HepG2 (cell line): ENCODE measurements around the gene DAAM1. TPM values are rescaled to one million over a fixed set of nuclear protein-coding genes. Genes with fewer than 3 reads are reported as not detected.

Source experiments
- ASH2L ChIP-seq: fragments of 300-600, 200-600 bp; sonication (generic); IDR thresholded peaks from 2 replicates; pipeline ENCODE4 v1.7.0; 2017; ENCODE audit warnings: low read depth, mild to moderate bottlenecking, moderate library complexity, mixed read lengths, low read length; ENCODE audit not compliant: insufficient read length
- HNRNPH1 ChIP-seq: fragments of 200-400 bp; formaldehyde crosslinking; optimal IDR thresholded peaks from 2 replicates; pipeline ENCODE3; 2017; ENCODE audit warnings: mild to moderate bottlenecking, low read depth, low read length
- HNRNPL ChIP-seq: fragments of 200-400 bp; formaldehyde crosslinking; IDR thresholded peaks from 2 replicates; pipeline ENCODE4 v1.6.1; 2017; ENCODE audit warnings: mild to moderate bottlenecking, low read depth, low read length
- KDM5B ChIP-seq: sonication (generic); formaldehyde crosslinking; IDR thresholded peaks from 2 replicates; pipeline ENCODE4 v1.4.0; 2020; ENCODE audit warnings: missing genetic modification reagents, mild to moderate bottlenecking, borderline replicate concordance
- SALL1 ChIP-seq: sonication (generic); formaldehyde crosslinking; IDR thresholded peaks from 2 replicates; pipeline ENCODE4 v1.8.0; 2022; ENCODE audit warnings: mild to moderate bottlenecking, missing genetic modification reagents
- SCMH1 ChIP-seq: sonication (generic); formaldehyde crosslinking; IDR thresholded peaks from 2 replicates; pipeline ENCODE4 v1.9.0; 2021; ENCODE audit warnings: missing genetic modification reagents, mild to moderate bottlenecking, borderline replicate concordance
- WIZ ChIP-seq: sonication (generic); formaldehyde crosslinking; IDR thresholded peaks from 2 replicates; pipeline ENCODE4 v1.5.1; 2020; ENCODE audit warnings: mild to moderate bottlenecking, missing genetic modification reagents
- YEATS4 ChIP-seq: sonication (generic); formaldehyde crosslinking; IDR thresholded peaks from 2 replicates; pipeline ENCODE4 v1.4.0; 2020; ENCODE audit warnings: missing genetic modification reagents, borderline replicate concordance
- ZNF12 ChIP-seq: sonication (generic); formaldehyde crosslinking; IDR thresholded peaks from 2 replicates; pipeline ENCODE4 v1.5.0; 2020; ENCODE audit warnings: missing genetic modification reagents
- ZNF292 ChIP-seq: sonication (generic); formaldehyde crosslinking; IDR thresholded peaks from 2 replicates; pipeline ENCODE4 v1.8.1; 2022; ENCODE audit warnings: mild to moderate bottlenecking, low read depth, missing genetic modification reagents, borderline replicate concordance
- ZNF44 ChIP-seq: sonication (generic); formaldehyde crosslinking; IDR thresholded peaks from 2 replicates; pipeline ENCODE4 v1.5.1; 2020; ENCODE audit warnings: mild to moderate bottlenecking, missing genetic modification reagents
- ZNF749 ChIP-seq: sonication (generic); formaldehyde crosslinking; IDR thresholded peaks from 2 replicates; pipeline ENCODE4 v1.8.0; 2022; ENCODE audit warnings: mild to moderate bottlenecking, missing genetic modification reagents, moderate library complexity, borderline replicate concordance
- polyA plus RNA-seq, 8 experiments: library from polyadenylated mRNA; depleted of rRNA in 3 of 8; stranded (reverse) in 7 of 8; unstranded in 1 of 8; fragments of >200 nt; fragmentation: Illumina TruSeq in 4 of 8; extraction: Trizol in 4 of 8; gene quantifications; 2 replicates each; pipeline versions ENCODE4 v1.2.1 to v1.2.3, GENCODE V29; 2011 to 2016; ENCODE audit warnings: low read depth in 4 of 8, missing spikeins in 1 of 8, mixed read lengths in 1 of 8; ENCODE audit not compliant: insufficient read depth in 1 of 8
- total RNA-seq, 5 experiments: library from RNA; depleted of rRNA; stranded (reverse); fragments of >200 nt; fragmentation: Illumina TruSeq; extraction: Trizol; gene quantifications; 2 replicates each; pipeline ENCODE4 v1.2.3, GENCODE V29; 2016; ENCODE audit warnings: low read depth in 1 of 5
- TF ChIP-seq, protein P1 (sequence below): sonication (generic); formaldehyde crosslinking; IDR thresholded peaks from 2 replicates; pipeline ENCODE4 v1.8.0; 2023; ENCODE audit warnings: mild to moderate bottlenecking, missing genetic modification reagents
- TF ChIP-seq, protein P2 (sequence below): IDR thresholded peaks from 2 replicates; pipeline ENCODE4 v1.4.0; 2020; ENCODE audit warnings: mild to moderate bottlenecking, missing genetic modification reagents
- TF ChIP-seq, protein P3 (sequence below): sonication (generic); formaldehyde crosslinking; IDR thresholded peaks from 2 replicates; pipeline ENCODE4 v1.4.0; 2020; ENCODE audit warnings: missing genetic modification reagents; ENCODE audit errors: not compliant biosample characterization
- TF ChIP-seq, protein P4 (sequence below): IDR thresholded peaks from 2 replicates; pipeline ENCODE4 v1.6.1; 2016; ENCODE audit warnings: low read depth, borderline replicate concordance
- TF ChIP-seq, protein P5 (sequence below): sonication (generic); formaldehyde crosslinking; IDR thresholded peaks from 2 replicates; pipeline ENCODE4 v1.5.1; 2020; ENCODE audit warnings: mild to moderate bottlenecking, missing genetic modification reagents, moderate library complexity

DAAM1 gene
- total and polyA plus RNA-seq, 2 of the 13 experiments (the other 11 are each of a cell fraction or from before 2014, with no cell fraction given): 10.9 to 24.5 TPM

DNA sequence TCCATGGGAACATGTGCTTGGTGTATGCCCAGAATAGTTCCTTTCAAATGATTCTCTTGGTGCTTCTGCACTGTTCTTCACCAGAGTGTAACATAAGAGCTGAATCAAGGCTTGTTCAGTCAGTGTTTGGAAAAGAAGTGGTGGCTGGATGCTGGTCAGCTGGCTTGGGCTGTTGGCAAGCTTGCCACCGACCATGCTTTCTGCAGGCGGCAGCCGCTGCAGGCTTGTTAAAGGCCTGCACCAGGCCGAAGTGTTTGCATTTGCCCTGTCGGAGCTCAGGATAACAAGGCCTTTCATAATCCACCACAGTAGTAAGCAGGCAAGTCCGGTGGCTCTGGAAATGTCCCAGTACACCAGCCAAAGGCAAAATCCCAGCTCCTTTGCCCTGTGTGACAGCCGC is 26.9 kb downstream of the DAAM1 start (continued):
- TF ChIP-seq HNRNPH1: no peak
- peak; percentile 86; the same call in 1 of the 2 replicates for TF ChIP-seq HNRNPL
- TF ChIP-seq ZNF749 (CRISPR knock-in tag): no peak
- TF ChIP-seq, protein P1, sequence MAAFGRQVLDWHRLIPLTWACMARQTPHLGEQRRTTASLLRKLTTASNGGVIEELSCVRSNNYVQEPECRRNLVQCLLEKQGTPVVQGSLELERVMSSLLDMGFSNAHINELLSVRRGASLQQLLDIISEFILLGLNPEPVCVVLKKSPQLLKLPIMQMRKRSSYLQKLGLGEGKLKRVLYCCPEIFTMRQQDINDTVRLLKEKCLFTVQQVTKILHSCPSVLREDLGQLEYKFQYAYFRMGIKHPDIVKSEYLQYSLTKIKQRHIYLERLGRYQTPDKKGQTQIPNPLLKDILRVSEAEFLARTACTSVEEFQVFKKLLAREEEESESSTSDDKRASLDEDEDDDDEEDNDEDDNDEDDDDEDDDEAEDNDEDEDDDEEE (CRISPR knock-in tag): no peak
- TF ChIP-seq, protein P2, sequence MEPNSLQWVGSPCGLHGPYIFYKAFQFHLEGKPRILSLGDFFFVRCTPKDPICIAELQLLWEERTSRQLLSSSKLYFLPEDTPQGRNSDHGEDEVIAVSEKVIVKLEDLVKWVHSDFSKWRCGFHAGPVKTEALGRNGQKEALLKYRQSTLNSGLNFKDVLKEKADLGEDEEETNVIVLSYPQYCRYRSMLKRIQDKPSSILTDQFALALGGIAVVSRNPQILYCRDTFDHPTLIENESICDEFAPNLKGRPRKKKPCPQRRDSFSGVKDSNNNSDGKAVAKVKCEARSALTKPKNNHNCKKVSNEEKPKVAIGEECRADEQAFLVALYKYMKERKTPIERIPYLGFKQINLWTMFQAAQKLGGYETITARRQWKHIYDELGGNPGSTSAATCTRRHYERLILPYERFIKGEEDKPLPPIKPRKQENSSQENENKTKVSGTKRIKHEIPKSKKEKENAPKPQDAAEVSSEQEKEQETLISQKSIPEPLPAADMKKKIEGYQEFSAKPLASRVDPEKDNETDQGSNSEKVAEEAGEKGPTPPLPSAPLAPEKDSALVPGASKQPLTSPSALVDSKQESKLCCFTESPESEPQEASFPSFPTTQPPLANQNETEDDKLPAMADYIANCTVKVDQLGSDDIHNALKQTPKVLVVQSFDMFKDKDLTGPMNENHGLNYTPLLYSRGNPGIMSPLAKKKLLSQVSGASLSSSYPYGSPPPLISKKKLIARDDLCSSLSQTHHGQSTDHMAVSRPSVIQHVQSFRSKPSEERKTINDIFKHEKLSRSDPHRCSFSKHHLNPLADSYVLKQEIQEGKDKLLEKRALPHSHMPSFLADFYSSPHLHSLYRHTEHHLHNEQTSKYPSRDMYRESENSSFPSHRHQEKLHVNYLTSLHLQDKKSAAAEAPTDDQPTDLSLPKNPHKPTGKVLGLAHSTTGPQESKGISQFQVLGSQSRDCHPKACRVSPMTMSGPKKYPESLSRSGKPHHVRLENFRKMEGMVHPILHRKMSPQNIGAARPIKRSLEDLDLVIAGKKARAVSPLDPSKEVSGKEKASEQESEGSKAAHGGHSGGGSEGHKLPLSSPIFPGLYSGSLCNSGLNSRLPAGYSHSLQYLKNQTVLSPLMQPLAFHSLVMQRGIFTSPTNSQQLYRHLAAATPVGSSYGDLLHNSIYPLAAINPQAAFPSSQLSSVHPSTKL (CRISPR knock-in tag): peak; percentile 53
- 0 out of 2 replicates have a peak, but pooled peaks have one; percentile 9 for TF ChIP-seq ZNF12
- peak; percentile 62 for TF ChIP-seq YEATS4 (CRISPR knock-in tag)
- TF ChIP-seq, protein P3, sequence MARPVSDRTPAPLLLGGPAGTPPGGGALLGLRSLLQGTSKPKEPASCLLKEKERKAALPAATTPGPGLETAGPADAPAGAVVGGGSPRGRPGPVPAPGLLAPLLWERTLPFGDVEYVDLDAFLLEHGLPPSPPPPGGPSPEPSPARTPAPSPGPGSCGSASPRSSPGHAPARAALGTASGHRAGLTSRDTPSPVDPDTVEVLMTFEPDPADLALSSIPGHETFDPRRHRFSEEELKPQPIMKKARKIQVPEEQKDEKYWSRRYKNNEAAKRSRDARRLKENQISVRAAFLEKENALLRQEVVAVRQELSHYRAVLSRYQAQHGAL (CRISPR knock-in tag): no peak
- TF ChIP-seq, protein P4, sequence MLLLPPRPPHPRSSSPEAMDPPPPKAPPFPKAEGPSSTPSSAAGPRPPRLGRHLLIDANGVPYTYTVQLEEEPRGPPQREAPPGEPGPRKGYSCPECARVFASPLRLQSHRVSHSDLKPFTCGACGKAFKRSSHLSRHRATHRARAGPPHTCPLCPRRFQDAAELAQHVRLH (CRISPR knock-in tag): no peak
- TF ChIP-seq SCMH1 (CRISPR knock-in tag): no peak
- peak; percentile 15 for TF ChIP-seq ASH2L
- TF ChIP-seq, protein P5, sequence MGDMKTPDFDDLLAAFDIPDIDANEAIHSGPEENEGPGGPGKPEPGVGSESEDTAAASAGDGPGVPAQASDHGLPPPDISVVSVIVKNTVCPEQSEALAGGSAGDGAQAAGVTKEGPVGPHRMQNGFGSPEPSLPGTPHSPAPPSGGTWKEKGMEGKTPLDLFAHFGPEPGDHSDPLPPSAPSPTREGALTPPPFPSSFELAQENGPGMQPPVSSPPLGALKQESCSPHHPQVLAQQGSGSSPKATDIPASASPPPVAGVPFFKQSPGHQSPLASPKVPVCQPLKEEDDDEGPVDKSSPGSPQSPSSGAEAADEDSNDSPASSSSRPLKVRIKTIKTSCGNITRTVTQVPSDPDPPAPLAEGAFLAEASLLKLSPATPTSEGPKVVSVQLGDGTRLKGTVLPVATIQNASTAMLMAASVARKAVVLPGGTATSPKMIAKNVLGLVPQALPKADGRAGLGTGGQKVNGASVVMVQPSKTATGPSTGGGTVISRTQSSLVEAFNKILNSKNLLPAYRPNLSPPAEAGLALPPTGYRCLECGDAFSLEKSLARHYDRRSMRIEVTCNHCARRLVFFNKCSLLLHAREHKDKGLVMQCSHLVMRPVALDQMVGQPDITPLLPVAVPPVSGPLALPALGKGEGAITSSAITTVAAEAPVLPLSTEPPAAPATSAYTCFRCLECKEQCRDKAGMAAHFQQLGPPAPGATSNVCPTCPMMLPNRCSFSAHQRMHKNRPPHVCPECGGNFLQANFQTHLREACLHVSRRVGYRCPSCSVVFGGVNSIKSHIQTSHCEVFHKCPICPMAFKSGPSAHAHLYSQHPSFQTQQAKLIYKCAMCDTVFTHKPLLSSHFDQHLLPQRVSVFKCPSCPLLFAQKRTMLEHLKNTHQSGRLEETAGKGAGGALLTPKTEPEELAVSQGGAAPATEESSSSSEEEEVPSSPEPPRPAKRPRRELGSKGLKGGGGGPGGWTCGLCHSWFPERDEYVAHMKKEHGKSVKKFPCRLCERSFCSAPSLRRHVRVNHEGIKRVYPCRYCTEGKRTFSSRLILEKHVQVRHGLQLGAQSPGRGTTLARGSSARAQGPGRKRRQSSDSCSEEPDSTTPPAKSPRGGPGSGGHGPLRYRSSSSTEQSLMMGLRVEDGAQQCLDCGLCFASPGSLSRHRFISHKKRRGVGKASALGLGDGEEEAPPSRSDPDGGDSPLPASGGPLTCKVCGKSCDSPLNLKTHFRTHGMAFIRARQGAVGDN: peak; percentile 96
- TF ChIP-seq SALL1 (CRISPR knock-in tag): peak; percentile 74
- peak; percentile 57; the same call in 1 of the 2 replicates for TF ChIP-seq KDM5B (CRISPR knock-in tag)
- peak; percentile 82; the same call in 1 of the 2 replicates for TF ChIP-seq ZNF292 (CRISPR knock-in tag)
- 0 out of 2 replicates have a peak, but pooled peaks have one; percentile 36 for TF ChIP-seq WIZ (CRISPR knock-in tag)
- no peak for TF ChIP-seq ZNF44 (CRISPR knock-in tag)
